ENCODE measurements around the gene TMEM61.

Gene TMEM61

GRCh38 chr1:54978528-54979326 is 1.7 kb upstream of the TMEM61 start:
- ATAC-seq (ENCODE audit: low read depth) (no peak), DNase-seq (ENCODE audit: low spot score) (no peak)
- TF ChIP-seq CTCF (IDR thresholded peaks at IDR 0.05; ENCODE audit: poor library complexity, severe bottlenecking) = no peak

GRCh38 chr1:54979327-54979891 is 1.0 kb upstream of the TMEM61 start:
- ATAC-seq (ENCODE audit: low read depth) = no peak
- TF ChIP-seq CTCF (IDR thresholded peaks at IDR 0.05; ENCODE audit: poor library complexity, severe bottlenecking) = no peak
- H3K4me1 ChIP-seq (ENCODE audit: insufficient read depth, poor library complexity, severe bottlenecking) = peaks cover 21% of the 10 kb centered on the region
- H3K36me3 ChIP-seq (ENCODE audit: low read depth) = no peaks in the 10 kb centered on the region
- H3K9me3 ChIP-seq (ENCODE audit: severe bottlenecking) = no peaks in the 10 kb centered on the region
- no peak for DNase-seq (ENCODE audit: low spot score)
- no peaks in the 10 kb centered on the region for H3K27me3 ChIP-seq (ENCODE audit: insufficient read depth, poor library complexity, severe bottlenecking)
- H3K4me3 ChIP-seq (ENCODE audit: severe bottlenecking) = no peak overlapping the region
- no peak overlapping the region for H3K27ac ChIP-seq (ENCODE audit: poor library complexity, severe bottlenecking)

More at GRCh38 chr1:54978528-54979326, 1.7 kb upstream of the TMEM61 start:
- no peaks in the 10 kb centered on the region for H3K27me3 ChIP-seq (ENCODE audit: insufficient read depth, poor library complexity, severe bottlenecking)
- peaks cover 21% of the 10 kb centered on the region for H3K4me1 ChIP-seq (ENCODE audit: insufficient read depth, poor library complexity, severe bottlenecking)
- no peaks in the 10 kb centered on the region for H3K36me3 ChIP-seq (ENCODE audit: low read depth)
- no peak overlapping the region for H3K27ac ChIP-seq (ENCODE audit: poor library complexity, severe bottlenecking)
- H3K9me3 ChIP-seq (ENCODE audit: severe bottlenecking) = no peaks in the 10 kb centered on the region
- H3K4me3 ChIP-seq (ENCODE audit: severe bottlenecking) = no peak overlapping the region

- H3K4me3 ChIP-seq (ENCODE audit: severe bottlenecking) = peak overlapping the region; percentile 42
- no peaks in the 10 kb centered on the region for H3K27me3 ChIP-seq (ENCODE audit: insufficient read depth, poor library complexity, severe bottlenecking)
- H3K4me1 ChIP-seq (ENCODE audit: insufficient read depth, poor library complexity, severe bottlenecking) = peaks cover 21% of the 10 kb centered on the region
- H3K36me3 ChIP-seq (ENCODE audit: low read depth) = no peaks in the 10 kb centered on the region
- H3K27ac ChIP-seq (ENCODE audit: poor library complexity, severe bottlenecking) = no peak overlapping the region
- ATAC-seq (ENCODE audit: low read depth) (no peak), DNase-seq (ENCODE audit: low spot score) (no peak)
- no peaks in the 10 kb centered on the region for H3K9me3 ChIP-seq (ENCODE audit: severe bottlenecking)
- TF ChIP-seq CTCF (IDR thresholded peaks at IDR 0.05; ENCODE audit: poor library complexity, severe bottlenecking) = no peak
Measured at GRCh38 chr1:54980046-54980527, 341 bp upstream of the TMEM61 start.

GRCh38 chr1:54981466-54981865 is 1.0 kb downstream of the TMEM61 start:
- no peaks in the 10 kb centered on the region for H3K9me3 ChIP-seq (ENCODE audit: severe bottlenecking)
- TF ChIP-seq CTCF (IDR thresholded peaks at IDR 0.05; ENCODE audit: poor library complexity, severe bottlenecking) = no peak
- H3K4me3 ChIP-seq (ENCODE audit: severe bottlenecking) = no peak overlapping the region
- no peaks in the 10 kb centered on the region for H3K36me3 ChIP-seq (ENCODE audit: low read depth)
- H3K27ac ChIP-seq (ENCODE audit: poor library complexity, severe bottlenecking) = no peak overlapping the region
- no peak for DNase-seq (ENCODE audit: low spot score)
- no peaks in the 10 kb centered on the region for H3K27me3 ChIP-seq (ENCODE audit: insufficient read depth, poor library complexity, severe bottlenecking)
- peaks cover 20% of the 10 kb centered on the region for H3K4me1 ChIP-seq (ENCODE audit: insufficient read depth, poor library complexity, severe bottlenecking)
- no peak for ATAC-seq (ENCODE audit: low read depth)

GRCh38 chr1:54982739-54983138 is 2.3 kb downstream of the TMEM61 start:
- H3K27ac ChIP-seq (ENCODE audit: poor library complexity, severe bottlenecking) = no peak overlapping the region
- no peaks in the 10 kb centered on the region for H3K9me3 ChIP-seq (ENCODE audit: severe bottlenecking)
- no peaks in the 10 kb centered on the region for H3K27me3 ChIP-seq (ENCODE audit: insufficient read depth, poor library complexity, severe bottlenecking)
- no peak for TF ChIP-seq CTCF (IDR thresholded peaks at IDR 0.05; ENCODE audit: poor library complexity, severe bottlenecking)
- H3K4me3 ChIP-seq (ENCODE audit: severe bottlenecking) = no peak overlapping the region
- DNase-seq (ENCODE audit: low spot score) (no peak), ATAC-seq (ENCODE audit: low read depth) (no peak)
- H3K36me3 ChIP-seq (ENCODE audit: low read depth) = no peaks in the 10 kb centered on the region
- H3K4me1 ChIP-seq (ENCODE audit: insufficient read depth, poor library complexity, severe bottlenecking) = peaks cover 10% of the 10 kb centered on the region

All from RWPE2 (cell line).